GM18499 (cell line): ENCODE measurements around the gene SUCLG2.

ENCODE experiments used
- ATAC-seq: cut with Tn5 transposase; IDR thresholded peaks from one replicate; pipeline ENCODE4 v1.9.1; 2021; ENCODE audit warnings: moderate number of reproducible peaks; ENCODE audit not compliant: insufficient read depth, unreplicated experiment

SUCLG2 gene

GRCh38 chr3:67414740-67415139 is 239.7 kb downstream of the SUCLG2 start:
- no peak for ATAC-seq

- no peak for ATAC-seq
Measured at GRCh38 chr3:67405193-67405592, 249.2 kb downstream of the SUCLG2 start.

GRCh38 chr3:67402873-67403272 is 251.5 kb downstream of the SUCLG2 start:
- ATAC-seq, result no peak

- no peak for ATAC-seq
Measured at GRCh38 chr3:67401921-67402320, 252.5 kb downstream of the SUCLG2 start.

- no peak for ATAC-seq
Measured at GRCh38 chr3:67400476-67400875, 253.9 kb downstream of the SUCLG2 start.

GRCh38 chr3:67389176-67389575 is 265.2 kb downstream of the SUCLG2 start:
- peak; percentile 80 for ATAC-seq

- no peak for ATAC-seq
Measured at GRCh38 chr3:67388738-67389137, 265.7 kb downstream of the SUCLG2 start.

- no peak for ATAC-seq
Measured at GRCh38 chr3:67386451-67386850, 268.0 kb downstream of the SUCLG2 start.

GRCh38 chr3:67384760-67385397 is 269.5 kb downstream of the SUCLG2 start:
- no peak for ATAC-seq

GRCh38 chr3:67384016-67384415 is 270.4 kb downstream of the SUCLG2 start:
- no peak for ATAC-seq

GRCh38 chr3:67383379-67383778 is 271.0 kb downstream of the SUCLG2 start:
- no peak for ATAC-seq

- no peak for ATAC-seq
Measured at GRCh38 chr3:67382536-67382935, 271.9 kb downstream of the SUCLG2 start.

- no peak for ATAC-seq
Measured at GRCh38 chr3:67381667-67382272, 272.6 kb downstream of the SUCLG2 start.

- no peak for ATAC-seq
Measured at GRCh38 chr3:67380118-67380517, 274.3 kb downstream of the SUCLG2 start.

GRCh38 chr3:67377299-67377698 is 277.1 kb downstream of the SUCLG2 start:
- no peak for ATAC-seq

GRCh38 chr3:67376416-67376815 is 278.0 kb downstream of the SUCLG2 start:
- ATAC-seq, result no peak

- no peak for ATAC-seq
Measured at GRCh38 chr3:67375976-67376375, 278.4 kb downstream of the SUCLG2 start.

GRCh38 chr3:67362686-67363085 is 291.7 kb downstream of the SUCLG2 start:
- ATAC-seq, result no peak

GRCh38 chr3:67361770-67362169 is 292.6 kb downstream of the SUCLG2 start:
- no peak for ATAC-seq

GRCh38 chr3:67361323-67361722 is 293.1 kb downstream of the SUCLG2 start:
- no peak for ATAC-seq

GRCh38 chr3:67357610-67358458 is 296.6 kb downstream of the SUCLG2 start:
- ATAC-seq, result no peak
